ENCODE data around the gene DCUN1D5.
A peak's percentile ranks its signal among the peaks of the same experiment; 100 is the strongest.

DCUN1D5 gene

GRCh38 chr11:103091801-103092524 is at the start of gene DCUN1D5:
Gene DCUN1D5, minus strand, starts transcription at chr11:103092160. Its CDS starts 288 bp downstream, at chr11:103091872.
- peak; percentile 94 for DNase-seq

DNA sequence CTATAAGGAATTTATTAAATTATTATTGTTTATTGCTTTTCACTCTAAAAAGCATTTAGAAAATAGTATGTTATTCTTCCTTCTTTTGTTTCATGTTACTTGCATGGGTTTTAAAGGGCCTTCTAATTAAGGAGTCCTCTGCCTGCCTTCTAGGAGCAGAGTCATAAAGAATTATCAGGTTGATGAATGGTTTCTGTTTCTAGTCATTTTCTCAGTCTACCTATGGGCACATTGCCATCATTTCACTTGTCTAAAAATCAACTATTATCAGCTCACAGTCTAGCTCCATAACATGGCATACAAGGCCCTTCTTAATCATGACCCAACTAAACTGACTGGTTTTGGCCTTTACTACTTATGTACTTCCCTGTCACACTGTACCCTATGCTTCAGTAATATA is 33.5 kb upstream of the DCUN1D5 start:
- DNase-seq, result no peak

DNA sequence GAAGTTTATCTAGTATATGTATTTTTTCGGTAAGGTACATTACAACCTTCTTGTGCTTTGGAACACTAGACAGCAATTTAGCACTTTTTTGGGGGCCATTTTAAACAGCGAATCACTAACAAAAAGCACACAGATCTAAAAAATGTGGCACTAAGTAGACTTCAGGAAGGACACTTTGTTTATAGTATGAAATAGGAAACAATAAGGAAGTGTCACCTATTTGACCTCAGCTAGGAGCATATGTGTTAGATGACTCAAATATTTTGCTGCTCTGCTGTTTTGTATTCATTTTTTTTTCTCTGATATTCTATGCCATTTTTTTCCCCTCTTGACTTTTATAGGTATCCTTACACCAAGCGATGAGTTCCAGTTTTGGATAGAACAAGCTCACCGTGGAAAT is 22.9 kb upstream of the DCUN1D5 start:
- no peak for DNase-seq

DNA sequence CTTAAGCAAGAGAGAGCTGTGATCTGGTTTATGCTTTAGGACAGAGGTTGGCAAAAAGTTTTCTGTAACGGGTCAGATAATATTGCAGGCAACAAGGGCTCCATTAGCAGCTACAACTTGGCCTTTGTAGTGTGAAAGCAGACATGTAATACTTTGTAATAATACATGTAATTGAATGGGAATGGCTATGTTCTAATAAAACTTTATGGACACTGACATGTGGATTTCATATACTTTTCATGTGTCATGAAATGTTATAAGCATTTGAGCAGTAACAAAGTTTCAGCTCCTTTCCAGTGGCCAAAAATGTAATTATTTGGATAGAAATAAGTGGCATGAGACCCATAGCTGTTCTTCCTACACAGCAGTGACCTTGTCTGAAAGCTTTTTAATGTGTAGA is 20.4 kb upstream of the DCUN1D5 start:
- no peak for DNase-seq

DNA sequence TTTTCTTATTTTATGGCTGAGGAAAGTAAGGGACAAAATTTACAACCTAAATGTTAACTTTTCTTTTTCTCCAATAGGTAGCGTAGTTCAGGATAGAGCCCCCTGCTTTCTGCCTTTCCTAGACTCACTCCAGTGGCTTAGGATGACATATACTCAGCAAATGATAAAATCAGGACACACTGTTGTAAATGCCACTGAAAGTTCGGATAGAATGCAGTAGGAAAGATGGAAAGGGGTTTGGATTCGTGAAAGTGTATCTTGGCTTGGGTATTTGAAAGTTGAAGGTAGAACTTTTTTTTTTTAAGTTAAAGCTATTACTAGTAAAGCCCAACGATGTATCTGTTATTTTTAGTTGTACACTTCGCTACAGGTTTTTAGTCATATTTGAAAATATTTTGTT is 19.4 kb upstream of the DCUN1D5 start:
- DNase-seq, result no peak

- DNase-seq, result peak; percentile 6
Observed at GRCh38 chr11:103110391-103110790, 18.4 kb upstream of the DCUN1D5 start.

- DNase-seq, result peak; percentile 8
Observed at GRCh38 chr11:103109818-103110388, 17.9 kb upstream of the DCUN1D5 start.

GRCh38 chr11:103108933-103109817 is 17.2 kb upstream of the DCUN1D5 start, which contains the start of gene DYNC2H1:
Gene DYNC2H1, plus strand, starts transcription at chr11:103109426. Its CDS starts 149 bp downstream, at chr11:103109575.
- DNase-seq, result peak; percentile 90

- DNase-seq, result no peak
Observed at GRCh38 chr11:103097279-103097678, 5.3 kb upstream of the DCUN1D5 start.

DNA sequence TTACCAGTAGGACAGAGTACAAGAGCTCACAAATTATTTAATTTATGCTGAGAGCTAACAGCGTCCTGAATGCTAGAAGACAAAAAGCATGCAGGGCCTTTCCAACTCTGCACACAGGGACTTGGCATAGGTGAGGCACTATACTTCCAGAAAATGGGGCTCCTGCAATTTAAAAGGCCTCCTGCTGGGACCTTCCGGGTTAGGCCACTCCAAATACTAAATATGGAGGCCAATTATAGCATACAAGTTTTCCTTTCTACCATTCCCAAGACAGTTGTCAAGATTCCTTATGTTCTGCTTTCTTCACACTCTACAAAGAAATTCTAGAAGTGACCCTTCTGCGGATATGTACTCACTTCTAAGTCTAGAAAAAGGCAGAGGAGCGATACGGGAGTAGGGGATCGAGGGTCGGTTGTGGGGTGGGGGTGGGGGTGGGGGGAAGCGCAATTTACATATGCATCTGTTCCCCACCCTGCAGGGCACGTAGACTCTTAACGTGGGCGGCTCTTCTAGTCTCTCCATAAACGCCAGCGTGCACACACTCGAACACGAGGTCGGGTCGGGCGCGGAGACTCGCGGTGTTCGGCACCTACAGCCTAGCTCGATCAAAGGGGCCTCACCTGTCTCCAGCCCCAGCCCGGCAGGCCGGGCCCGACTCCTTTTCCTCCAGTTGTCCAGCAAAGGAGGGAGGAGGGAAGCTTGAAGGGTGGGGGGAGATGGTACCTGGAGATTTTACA is 728 bp downstream of the DCUN1D5 start:
- DNase-seq, result peak; percentile 32

- no peak for DNase-seq
Observed at GRCh38 chr11:103086461-103086860, 5.5 kb downstream of the DCUN1D5 start.

DNA sequence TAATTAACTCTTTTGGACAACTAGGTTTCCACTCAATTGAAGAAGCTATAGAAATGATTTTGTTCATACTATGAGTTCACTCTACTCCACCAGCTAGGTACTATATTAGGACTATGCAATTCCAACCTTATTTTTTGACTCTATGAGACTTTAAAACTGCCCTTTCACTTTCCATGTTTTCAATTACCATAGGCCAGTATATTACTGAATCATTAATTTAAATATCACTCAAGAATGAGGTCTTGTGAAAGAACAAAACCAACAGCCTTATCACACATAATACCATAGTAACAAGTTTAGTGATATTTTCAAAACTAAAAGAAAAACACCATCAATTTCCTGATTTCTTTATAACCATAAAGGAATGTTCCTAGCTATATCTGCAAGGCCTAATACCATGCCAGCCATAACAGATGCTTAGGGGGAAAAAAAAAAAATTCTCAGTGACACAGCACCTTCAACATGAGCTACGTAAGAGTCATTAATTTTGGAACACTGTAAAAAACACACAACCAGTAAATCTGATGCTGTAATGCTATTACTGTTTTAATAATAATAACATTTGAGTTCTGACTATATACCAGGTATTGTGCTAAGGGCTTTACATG is 6.1 kb downstream of the DCUN1D5 start:
- DNase-seq, result no peak

DNA sequence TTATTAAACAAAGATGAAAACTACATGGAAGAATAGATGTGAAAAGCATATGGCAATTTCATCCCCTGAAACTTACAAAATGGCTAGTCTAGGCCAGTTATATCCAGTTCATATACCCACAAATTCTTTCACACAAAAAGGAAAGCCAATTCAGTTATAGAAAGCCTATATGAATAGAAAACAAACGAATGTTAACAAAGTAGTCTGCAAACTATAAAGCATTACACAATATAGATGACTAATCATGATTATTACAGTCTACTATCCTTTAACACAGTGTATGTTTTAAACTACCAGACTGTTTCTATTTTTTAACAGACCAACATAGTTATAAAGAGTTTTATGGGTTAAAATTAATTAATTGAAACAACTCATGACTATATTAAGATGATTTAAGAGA is 12.1 kb downstream of the DCUN1D5 start:
- no peak for DNase-seq

DNA sequence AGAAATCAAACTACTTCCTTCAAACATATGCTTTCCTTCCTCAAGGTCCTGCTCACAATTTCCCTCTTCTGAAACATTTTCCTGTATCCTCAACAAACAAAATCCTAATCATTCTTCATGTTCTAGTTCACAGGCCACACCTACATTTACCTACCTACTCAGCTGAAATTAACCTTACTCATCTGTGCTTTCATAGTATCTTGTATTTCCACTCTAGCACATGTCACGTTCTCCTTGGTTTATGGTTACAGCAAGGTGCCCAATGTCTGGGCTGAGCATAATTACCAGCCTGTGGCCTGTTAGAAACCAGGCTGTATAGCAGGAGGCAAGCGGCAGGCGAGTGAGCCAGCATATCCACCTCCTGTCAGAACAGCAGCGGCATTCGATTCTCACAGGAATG is 13.2 kb downstream of the DCUN1D5 start:
- no peak for DNase-seq

- no peak for DNase-seq
Observed at GRCh38 chr11:103077554-103077953, 14.4 kb downstream of the DCUN1D5 start.

- no peak for DNase-seq
Observed at GRCh38 chr11:103076361-103076760, 15.6 kb downstream of the DCUN1D5 start.

DNA sequence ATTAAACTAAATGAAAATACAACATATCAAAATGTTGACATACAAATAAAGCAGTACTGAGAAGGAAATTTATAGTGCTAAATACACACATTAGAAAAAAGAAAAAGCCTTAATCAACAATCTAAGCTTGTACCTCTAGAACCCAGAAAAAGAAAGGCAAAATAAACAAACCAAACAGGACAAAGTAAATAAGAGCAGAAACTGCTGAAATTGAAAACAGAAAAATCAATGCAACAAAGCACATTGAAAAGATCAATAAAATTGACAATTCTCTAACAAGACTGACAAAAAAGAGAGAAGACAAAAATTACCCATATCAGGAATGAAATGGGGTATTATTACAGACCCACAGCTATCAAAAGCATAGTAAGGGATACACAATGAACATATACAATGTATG is 21.0 kb downstream of the DCUN1D5 start:
- DNase-seq, result no peak

DNA sequence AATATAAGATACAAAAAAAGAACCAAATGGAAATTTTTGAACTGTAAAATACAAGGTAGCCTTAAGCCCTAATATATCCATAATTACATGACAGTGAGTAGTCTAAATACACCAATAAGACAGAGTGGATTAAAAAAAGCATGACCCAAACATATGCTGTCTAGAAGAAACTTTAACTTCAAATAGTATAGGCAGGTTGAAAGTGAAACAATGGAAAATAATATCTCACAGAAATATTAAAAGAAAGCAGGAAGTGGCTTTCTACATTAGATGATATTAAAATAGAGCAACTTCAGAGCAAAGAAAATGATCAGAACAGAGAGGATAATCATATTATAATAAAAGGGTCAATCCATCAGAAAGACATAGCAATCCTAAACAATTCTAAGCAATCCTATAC is 21.8 kb downstream of the DCUN1D5 start:
- peak; percentile 18 for DNase-seq

DNA sequence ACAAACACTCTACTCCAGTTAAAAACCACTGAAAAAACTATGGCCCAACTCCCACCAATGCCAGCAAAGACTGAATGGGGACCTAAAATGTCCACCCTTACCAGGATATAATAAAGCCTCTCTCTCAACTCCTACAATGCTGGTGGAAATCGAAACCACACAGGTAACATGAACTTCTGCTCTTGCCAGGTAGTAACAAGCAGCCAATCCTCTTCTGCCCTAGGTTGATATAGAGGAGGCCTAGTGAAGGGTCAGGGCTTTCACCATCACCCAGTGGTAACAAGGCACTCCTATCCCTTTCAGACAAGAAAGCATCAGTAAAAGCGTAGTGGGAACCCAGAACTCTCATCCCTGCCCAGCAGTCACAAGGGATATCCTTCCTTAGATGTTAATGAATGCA is 22.6 kb downstream of the DCUN1D5 start:
- DNase-seq, result no peak

DNA sequence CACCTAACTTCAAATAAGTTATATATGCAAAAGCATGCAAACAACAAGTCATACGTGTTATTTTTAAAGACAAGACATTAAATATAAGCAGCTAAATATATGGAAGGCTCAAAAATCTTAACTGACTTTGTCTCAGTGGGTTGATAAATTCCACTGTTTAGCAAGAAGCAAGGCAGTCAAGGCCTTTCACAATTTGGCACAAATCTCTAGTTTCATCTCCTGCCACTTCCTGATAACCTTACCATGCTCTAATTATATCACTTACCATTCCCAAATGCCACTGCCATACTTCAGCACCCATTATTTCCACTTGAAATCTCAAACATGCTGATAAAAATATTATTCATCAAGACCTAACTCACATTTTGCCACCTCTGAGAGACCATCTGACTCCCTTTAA is 24.8 kb downstream of the DCUN1D5 start:
- DNase-seq, result no peak

DNA sequence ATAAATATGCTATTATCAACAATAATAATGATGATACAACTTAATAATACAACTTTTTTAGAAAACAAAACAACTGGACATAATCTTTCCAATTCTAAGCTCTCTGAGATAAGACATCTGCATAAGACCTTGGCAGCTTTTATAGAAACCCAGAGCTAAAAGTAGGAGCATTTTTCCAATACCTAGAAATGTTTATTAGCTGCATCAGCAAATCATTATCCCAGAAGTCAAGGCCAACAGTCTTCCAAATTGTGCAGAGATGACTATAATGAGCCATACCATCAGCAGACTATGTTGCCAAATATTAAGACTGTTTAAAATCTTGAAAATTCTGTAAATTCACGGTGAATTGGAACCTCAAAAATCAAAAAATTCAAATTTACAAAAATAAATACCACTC is 30.3 kb downstream of the DCUN1D5 start:
- DNase-seq, result no peak

GRCh38 chr11:103055221-103055890 is 36.6 kb downstream of the DCUN1D5 start:
- DNase-seq, result peak; percentile 53

All from CD4-positive, alpha-beta T cell treated with Interleukin-12 subunit alpha and Interleukin-12 subunit beta, for 1 hour (primary cell).